Fibroblast of pulmonary artery (primary cell): ENCODE data around the gene CCDC126.

ENCODE experiments used
- DNase-seq: peaks from one replicate; pipeline ENCODE4 v3.0.0-alpha.2; 2010; ENCODE audit warnings: low read depth
- H3K4me3 ChIP-seq: replicated peaks from 2 replicates; pipeline ENCODE4 v1.5.1; 2011; ENCODE audit warnings: low read depth, mild to moderate bottlenecking, control low read depth, low read length, moderate library complexity
- TF ChIP-seq, protein P1 (sequence below): IDR thresholded peaks from 2 replicates; pipeline ENCODE4 v1.5.1; 2011; ENCODE audit warnings: mild to moderate bottlenecking, control low read depth, low read length, inconsistent platforms; ENCODE audit errors: missing control alignments

Gene CCDC126

DNA sequence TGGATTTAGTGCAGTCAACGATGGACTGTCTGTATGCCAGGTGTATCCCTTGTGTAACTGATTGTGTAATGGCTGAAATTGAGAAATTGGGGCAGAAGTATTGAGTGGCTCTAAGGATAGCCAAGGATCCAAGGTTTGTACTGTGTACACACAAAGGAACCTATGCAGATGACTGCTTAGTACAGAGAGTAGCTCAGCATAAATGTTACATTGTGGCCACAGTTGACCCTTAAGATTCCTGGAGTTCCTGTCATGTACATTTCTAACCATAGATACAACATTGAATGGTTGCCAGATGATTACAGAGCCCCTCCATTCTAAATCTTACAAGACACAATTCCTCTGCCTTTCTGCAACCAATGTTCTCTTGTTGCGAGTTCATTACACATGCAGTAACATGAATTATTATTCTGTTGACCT, 25.3 kb downstream of the CCDC126 start:
- TF ChIP-seq, protein P1, sequence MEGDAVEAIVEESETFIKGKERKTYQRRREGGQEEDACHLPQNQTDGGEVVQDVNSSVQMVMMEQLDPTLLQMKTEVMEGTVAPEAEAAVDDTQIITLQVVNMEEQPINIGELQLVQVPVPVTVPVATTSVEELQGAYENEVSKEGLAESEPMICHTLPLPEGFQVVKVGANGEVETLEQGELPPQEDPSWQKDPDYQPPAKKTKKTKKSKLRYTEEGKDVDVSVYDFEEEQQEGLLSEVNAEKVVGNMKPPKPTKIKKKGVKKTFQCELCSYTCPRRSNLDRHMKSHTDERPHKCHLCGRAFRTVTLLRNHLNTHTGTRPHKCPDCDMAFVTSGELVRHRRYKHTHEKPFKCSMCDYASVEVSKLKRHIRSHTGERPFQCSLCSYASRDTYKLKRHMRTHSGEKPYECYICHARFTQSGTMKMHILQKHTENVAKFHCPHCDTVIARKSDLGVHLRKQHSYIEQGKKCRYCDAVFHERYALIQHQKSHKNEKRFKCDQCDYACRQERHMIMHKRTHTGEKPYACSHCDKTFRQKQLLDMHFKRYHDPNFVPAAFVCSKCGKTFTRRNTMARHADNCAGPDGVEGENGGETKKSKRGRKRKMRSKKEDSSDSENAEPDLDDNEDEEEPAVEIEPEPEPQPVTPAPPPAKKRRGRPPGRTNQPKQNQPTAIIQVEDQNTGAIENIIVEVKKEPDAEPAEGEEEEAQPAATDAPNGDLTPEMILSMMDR = no peak
- no peak overlapping the region for H3K4me3 ChIP-seq
- peak; percentile 27 for DNase-seq

DNA sequence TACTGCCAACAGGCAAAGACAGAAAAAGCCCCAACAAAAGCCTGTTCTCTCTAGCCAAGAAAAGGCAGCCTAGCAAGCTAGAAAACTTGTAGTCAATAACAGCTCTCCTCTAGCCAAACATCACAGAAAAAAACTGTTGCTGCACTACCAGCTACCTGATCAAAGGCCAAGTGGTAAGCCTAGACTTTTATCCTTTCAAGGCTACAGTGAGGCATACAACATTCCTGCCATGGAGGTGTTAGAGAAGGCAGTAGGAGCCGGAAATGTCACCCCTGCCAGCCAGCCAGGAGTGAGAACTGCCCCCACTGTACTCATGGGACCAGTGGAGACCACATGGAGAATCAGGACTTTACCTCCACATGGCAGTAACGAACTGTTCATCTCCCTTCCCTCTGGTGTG, 31.2 kb downstream of the CCDC126 start:
- H3K4me3 ChIP-seq = no peak overlapping the region
- DNase-seq = no peak
- TF ChIP-seq, protein P1 = no peak

DNA sequence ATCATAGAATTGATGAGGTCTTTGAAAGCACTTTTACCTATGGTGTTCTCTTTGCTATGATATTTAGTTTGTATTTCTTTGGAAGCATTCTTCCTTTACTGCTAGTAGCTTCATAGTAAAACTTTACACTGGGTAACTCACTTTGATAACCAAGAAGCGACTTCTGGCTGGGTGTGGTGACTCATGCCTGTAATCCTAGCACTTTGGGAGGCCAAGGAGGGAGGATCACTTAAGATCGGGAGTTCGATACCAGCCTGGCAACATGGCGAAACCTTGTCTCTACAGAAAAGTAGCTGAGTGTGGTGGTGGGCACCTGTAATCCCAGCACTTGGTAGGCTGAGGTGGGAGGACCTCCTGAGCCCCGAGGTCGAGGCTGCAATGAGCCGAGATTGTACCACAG, 36.2 kb downstream of the CCDC126 start:
- H3K4me3 ChIP-seq = no peak overlapping the region
- TF ChIP-seq, protein P1 = no peak
- no peak for DNase-seq

DNA sequence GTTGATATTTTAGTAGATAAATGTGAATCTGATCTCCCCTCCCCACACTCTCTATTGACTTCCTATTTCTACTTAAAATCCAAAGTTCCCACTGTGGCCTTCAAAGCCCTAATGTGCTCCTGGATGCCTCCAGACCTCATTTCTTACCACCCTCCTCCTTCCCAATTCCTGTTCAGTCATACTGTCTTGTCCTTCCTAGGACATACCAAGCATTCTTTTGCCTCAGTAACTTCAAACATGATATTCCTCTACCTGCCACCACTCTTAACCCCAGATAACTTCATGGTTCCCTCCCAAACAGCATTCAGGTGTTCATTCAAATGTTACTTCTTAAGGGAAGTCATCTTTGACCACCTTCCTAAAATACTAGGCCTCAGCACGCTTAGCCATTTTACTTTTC, 48.6 kb downstream of the CCDC126 start:
- H3K4me3 ChIP-seq = no peak overlapping the region
- DNase-seq = no peak
- TF ChIP-seq, protein P1 = no peak

DNA sequence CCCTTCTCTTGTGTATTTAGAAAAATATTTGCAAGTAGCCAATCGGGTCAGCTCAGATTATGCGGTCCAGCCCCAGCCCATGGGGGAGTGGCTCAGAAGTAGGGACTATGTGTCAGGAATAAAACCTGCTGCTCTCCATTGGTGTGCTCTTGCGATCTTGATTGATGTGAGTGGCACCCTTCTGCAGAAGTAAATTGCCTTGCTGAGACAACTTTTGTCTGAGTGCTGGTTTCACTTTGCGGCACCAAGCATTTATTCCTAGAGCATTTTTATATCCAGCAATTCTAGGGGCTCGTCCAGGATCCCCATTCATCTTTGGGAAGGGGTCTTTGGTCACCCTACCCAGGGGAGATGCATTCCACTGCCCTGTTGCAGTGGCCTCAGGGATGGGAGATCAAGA, 56.8 kb downstream of the CCDC126 start:
- TF ChIP-seq, protein P1 = no peak
- DNase-seq = no peak
- no peak overlapping the region for H3K4me3 ChIP-seq

DNA sequence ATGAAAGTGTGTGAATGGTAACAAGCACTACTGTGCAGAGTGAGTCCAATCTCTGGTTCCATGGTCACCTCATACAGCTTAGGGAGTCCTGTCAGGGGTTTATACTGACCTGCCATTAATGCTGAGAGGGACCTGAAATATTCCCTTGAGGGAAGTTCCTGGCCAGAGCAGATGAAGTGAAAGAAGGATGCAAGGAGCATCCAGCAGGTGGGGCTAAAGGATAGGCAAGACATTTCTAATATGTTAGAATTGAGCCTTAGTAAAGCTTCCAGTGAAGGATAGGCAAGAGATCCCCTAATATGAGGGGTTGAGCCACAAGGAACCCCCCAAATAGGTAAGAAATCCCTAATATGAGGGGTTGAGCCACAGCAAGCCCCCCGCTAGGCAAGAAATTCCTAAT, 57.3 kb downstream of the CCDC126 start:
- peak; percentile 18 for DNase-seq
- TF ChIP-seq, protein P1 = peak; percentile 36
- H3K4me3 ChIP-seq = no peak overlapping the region

DNA sequence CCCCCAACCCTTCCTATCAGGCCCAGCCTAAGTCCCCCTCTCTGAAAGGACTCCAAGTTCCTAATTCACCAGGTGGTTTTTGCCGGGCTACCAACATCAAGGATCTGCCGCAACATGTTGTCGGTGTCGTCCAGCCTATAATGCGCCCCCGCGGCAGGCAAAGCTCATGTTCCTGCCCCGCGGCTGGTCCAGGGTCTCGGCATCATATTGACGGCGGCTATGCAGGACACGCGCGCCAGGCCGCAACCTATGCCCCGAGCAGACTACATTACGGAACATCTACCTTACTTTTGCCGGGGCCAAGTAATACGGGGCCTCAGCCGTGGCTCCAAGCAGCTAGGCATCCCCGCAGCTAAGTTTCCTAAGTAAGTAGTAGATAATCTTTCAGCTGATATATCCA, 58.3 kb downstream of the CCDC126 start:
- H3K4me3 ChIP-seq = no peak overlapping the region
- TF ChIP-seq, protein P1 = no peak
- DNase-seq = no peak
